Left kidney (tissue), 2 donors: ENCODE results near the gene BCAS4. TPM values are rescaled to one million over a fixed set of nuclear protein-coding genes. Genes with fewer than 3 reads are reported as not detected.

Experiments
- DNase-seq: peaks from one replicate; pipeline ENCODE4 v3.0.0-alpha.2; 2013
- polyA plus RNA-seq: library from polyadenylated mRNA; unstranded; fragments of 120-200 nt; gene quantifications from one replicate; pipeline ENCODE4 v1.2.1, GENCODE V29; 2013; ENCODE audit not compliant: insufficient read length

BCAS4 gene
- polyA plus RNA-seq, 1 donor, result 5.1 TPM

- no peak for DNase-seq
Observed at GRCh38 chr20:50909413-50909812, 114.6 kb downstream of the BCAS4 start.

GRCh38 chr20:50911030-50911429, 116.2 kb downstream of the BCAS4 start:
- DNase-seq, result no peak

GRCh38 chr20:50911716-50912115, 116.9 kb downstream of the BCAS4 start:
- no peak for DNase-seq

GRCh38 chr20:50913690-50914375, 119.0 kb downstream of the BCAS4 start:
- no peak for DNase-seq

GRCh38 chr20:50915424-50915823, 120.6 kb downstream of the BCAS4 start:
- DNase-seq, result no peak

GRCh38 chr20:50916257-50916656, 121.4 kb downstream of the BCAS4 start:
- DNase-seq, result no peak

- no peak for DNase-seq
Observed at GRCh38 chr20:50916934-50917333, 122.1 kb downstream of the BCAS4 start.

GRCh38 chr20:50918403-50918802, 123.5 kb downstream of the BCAS4 start:
- DNase-seq, result no peak

- DNase-seq, result no peak
Observed at GRCh38 chr20:50919567-50919966, 124.7 kb downstream of the BCAS4 start.

GRCh38 chr20:50920997-50921396, 126.1 kb downstream of the BCAS4 start:
- DNase-seq, result no peak

- DNase-seq, result no peak
Observed at GRCh38 chr20:50921803-50922501, 127.1 kb downstream of the BCAS4 start.

GRCh38 chr20:50924261-50924920, 129.5 kb downstream of the BCAS4 start:
- no peak for DNase-seq

- DNase-seq, result no peak
Observed at GRCh38 chr20:50926530-50926929, 131.7 kb downstream of the BCAS4 start.

Other genes starting within 250 kb of the BCAS4 start
- gene RIPOR3, start 103.5 kb upstream of the BCAS4 start, polyA plus RNA-seq, result 8.0 TPM
- gene PARD6B, start 63.5 kb upstream of the BCAS4 start, polyA plus RNA-seq, result 30.2 TPM
- gene ADNP, start 136.4 kb downstream of the BCAS4 start, polyA plus RNA-seq, result 160 TPM
- gene DPM1, start 163.5 kb downstream of the BCAS4 start, polyA plus RNA-seq, result 59.9 TPM
- 4.7 TPM for gene MOCS3, start 163.8 kb downstream of the BCAS4 start, polyA plus RNA-seq
- 4.3 TPM for gene KCNG1, start 228.0 kb downstream of the BCAS4 start, polyA plus RNA-seq